IMR-90 (cell line): ENCODE data around the gene CCDC51. TPM values are rescaled to one million over a fixed set of nuclear protein-coding genes. Genes with fewer than 3 reads are reported as not detected.

Experiments
- ATAC-seq: fragments of 200-7000 bp; cut with Tn5 transposase; 2 replicates; pipeline ENCODE4 v1.9.1; 2020; ENCODE audit warnings: low read depth, mild to moderate bottlenecking, moderate library complexity
- BruUV-seq: library from RNA; stranded (reverse); fragments of 400-500 nt; replicated peaks from 2 replicates; lab custom pipeline; 2021; lab: Mats Ljungman, UMichigan
- CTCF ChIA-PET: fragments of 300-600 bp; formaldehyde crosslinking; extraction: SDS; loops from one replicate; lab custom pipeline; 2021; ENCODE audit warnings: antibody characterized with exemption; lab: Yijun Ruan, JAX
- POLR2A ChIA-PET: fragments of 300-600 bp; sonication (Branson Sonifier 250); formaldehyde crosslinking; loops from one replicate; lab custom pipeline; 2022; ENCODE audit warnings: antibody characterized with exemption; ENCODE audit not compliant: unreplicated experiment; lab: Charles Lee
- DNase-seq: peaks from one replicate; pipeline ENCODE4 v3.0.0; 2013
- H2AFZ ChIP-seq: replicated peaks from 2 replicates; pipeline ENCODE3; 2013; ENCODE audit warnings: low read length, mild to moderate bottlenecking; ENCODE audit not compliant: poor library complexity
- H2AK5ac ChIP-seq: 2 replicates; pipeline ENCODE4 v1.6.1; 2013; ENCODE audit warnings: low read depth, low read length, inconsistent platforms
- H2AK9ac ChIP-seq: replicated peaks from 2 replicates; pipeline ENCODE3; 2013; ENCODE audit warnings: mild to moderate bottlenecking, low read depth, low read length, moderate library complexity; ENCODE audit not compliant: poor library complexity
- H2BK120ac ChIP-seq: 2 replicates; pipeline ENCODE4 v1.6.1; 2013; ENCODE audit warnings: low read depth, low read length, inconsistent platforms
- H2BK15ac ChIP-seq: 3 replicates; pipeline ENCODE4 v1.6.1; 2013; ENCODE audit warnings: low read depth, low read length, inconsistent platforms
- H2BK20ac ChIP-seq: 2 replicates; pipeline ENCODE4 v1.6.1; 2013; ENCODE audit warnings: low read depth, mild to moderate bottlenecking, inconsistent platforms, low read length, moderate library complexity
- H2BK5ac ChIP-seq: 2 replicates; pipeline ENCODE4 v1.6.1; 2013; ENCODE audit warnings: mild to moderate bottlenecking, low read depth, low read length, inconsistent platforms; ENCODE audit not compliant: poor library complexity, severe bottlenecking
- H3K14ac ChIP-seq: replicated peaks from 2 replicates; pipeline ENCODE4 v1.6.1; 2013; ENCODE audit warnings: low read depth, low read length, inconsistent platforms
- H3K18ac ChIP-seq: 2 replicates; pipeline ENCODE4 v1.6.1; 2013; ENCODE audit warnings: low read depth, low read length, control low read depth
- H3K23ac ChIP-seq: 2 replicates; pipeline ENCODE4 v1.6.1; 2013; ENCODE audit warnings: low read depth, low read length, inconsistent platforms
- H3K27ac ChIP-seq: 2 replicates; pipeline ENCODE4 v1.5.1; 2013; ENCODE audit warnings: mild to moderate bottlenecking, control low read depth, low read length; ENCODE audit not compliant: insufficient read depth
- H3K27me3 ChIP-seq: 2 replicates; pipeline ENCODE4 v1.6.1; 2013; ENCODE audit warnings: low read length; ENCODE audit not compliant: control insufficient read depth, insufficient read depth
- H3K36me3 ChIP-seq: 2 replicates; pipeline ENCODE4 v1.6.1; 2013; ENCODE audit warnings: low read length, mixed read lengths; ENCODE audit not compliant: control insufficient read depth, insufficient read depth
- H3K4ac ChIP-seq: 2 replicates; pipeline ENCODE4 v1.6.1; 2013; ENCODE audit warnings: low read depth, low read length, inconsistent platforms
- H3K4me1 ChIP-seq: 2 replicates; pipeline ENCODE4 v1.6.1; 2013; ENCODE audit warnings: low read length, mixed read lengths; ENCODE audit not compliant: control insufficient read depth, insufficient read depth
- H3K4me2 ChIP-seq: 2 replicates; pipeline ENCODE4 v1.6.1; 2013; ENCODE audit warnings: low read depth, mild to moderate bottlenecking, control low read depth, low read length, moderate library complexity
- H3K4me3 ChIP-seq: 2 replicates; pipeline ENCODE4 v1.5.1; 2013; ENCODE audit warnings: low read depth, mild to moderate bottlenecking, control low read depth, low read length, moderate library complexity; ENCODE audit not compliant: insufficient read depth
- H3K56ac ChIP-seq: 2 replicates; pipeline ENCODE4 v1.6.1; 2013; ENCODE audit warnings: low read length, inconsistent platforms; ENCODE audit not compliant: insufficient read depth; ENCODE audit errors: extremely low read depth
- H3K79me1 ChIP-seq, 2 experiments: 2 replicates each; pipeline ENCODE4 v1.6.1; 2013; ENCODE audit warnings: low read length in 2 of 2, inconsistent platforms in 1 of 2, low read depth in 1 of 2
- H3K9ac ChIP-seq: 2 replicates; pipeline ENCODE4 v1.6.1; 2013; ENCODE audit warnings: low read depth, low read length, control low read depth
- H3K9me1 ChIP-seq: 2 replicates; pipeline ENCODE4 v1.6.1; 2013; ENCODE audit warnings: low read length, inconsistent platforms; ENCODE audit not compliant: insufficient read depth
- H3K9me3 ChIP-seq: 2 replicates; pipeline ENCODE4 v1.6.1; 2013; ENCODE audit warnings: low read length; ENCODE audit not compliant: control insufficient read depth, insufficient read depth
- H4K20me1 ChIP-seq: 2 replicates; pipeline ENCODE4 v1.6.1; 2013; ENCODE audit warnings: low read length, inconsistent platforms; ENCODE audit not compliant: insufficient read depth
- H4K5ac ChIP-seq: 2 replicates; pipeline ENCODE4 v1.6.1; 2013; ENCODE audit warnings: mild to moderate bottlenecking, low read depth, low read length, control low read depth
- H4K8ac ChIP-seq, 2 experiments: 2 replicates each; pipeline ENCODE4 v1.6.1; 2013; ENCODE audit warnings: low read depth in 2 of 2, low read length in 2 of 2, control low read depth in 1 of 2, inconsistent platforms in 1 of 2
- H4K91ac ChIP-seq: 2 replicates; pipeline ENCODE4 v1.6.1; 2013; ENCODE audit warnings: low read depth, low read length, inconsistent platforms; ENCODE audit not compliant: insufficient read depth
- CEBPB ChIP-seq: IDR thresholded peaks from 2 replicates; pipeline ENCODE4 v1.6.1; 2012; ENCODE audit warnings: low read depth, low read length, improper control_type of control experiment
- MAZ ChIP-seq: IDR thresholded peaks from 2 replicates; pipeline ENCODE4 v1.6.1; 2012; ENCODE audit warnings: low read depth, mild to moderate bottlenecking, low read length, improper control_type of control experiment, moderate library complexity, borderline replicate concordance
- RAD21 ChIP-seq: IDR thresholded peaks from 2 replicates; pipeline ENCODE4 v1.6.1; 2012; ENCODE audit warnings: low read length, improper control_type of control experiment
- RCOR1 ChIP-seq: IDR thresholded peaks from 2 replicates; pipeline ENCODE4 v1.6.1; 2012; ENCODE audit warnings: mild to moderate bottlenecking, low read length, improper control_type of control experiment; ENCODE audit not compliant: insufficient replicate concordance
- WGBS, 2 experiments: methylation state at CpG; one replicate each; pipeline versions ENCODE4 v1.1.5 to v1.1.7; 2013; ENCODE audit warnings: missing lambda C conversion rate in 2 of 2; ENCODE audit not compliant: insufficient read length in 1 of 2; ENCODE audit errors: extremely low coverage in 2 of 2; 5-methylcytosine and 5-hydroxymethylcytosine counted together
- dilution Hi-C: fragments of 300-500 bp; cut with HindIII; formaldehyde crosslinking; loops from one replicate; pipeline ENCODE4 v1.14.3; 2018; ENCODE audit warnings: low sequenced_read_pairs; ENCODE audit not compliant: unreplicated experiment
- in situ Hi-C: fragments of 300-500 bp; cut with MboI; formaldehyde crosslinking; loops from 3 replicates; pipeline ENCODE4 v1.14.3; 2019; ENCODE audit warnings: low sequenced_read_pairs, inconsistent platforms, mixed read lengths
- intact Hi-C: fragments of 100-400 bp; cut with micrococcal nuclease; formaldehyde crosslinking; loops from 2 replicates; pipeline ENCODE4 v1.10.0; 2022
- polyA plus RNA-seq, 3 experiments: library from polyadenylated mRNA; depleted of rRNA; stranded (reverse); fragments of >200 nt; gene quantifications; 2 replicates each; pipeline ENCODE4 v1.2.3, GENCODE V29; 2012; ENCODE audit warnings: low replicate concordance in 1 of 3
- total RNA-seq: library from RNA; depleted of rRNA; stranded (reverse); fragments of >200 nt; gene quantifications from 2 replicates; pipeline ENCODE4 v1.2.3, GENCODE V29; 2012
- TF ChIP-seq, protein P1 (sequence below): conservative IDR thresholded peaks from 2 replicates; pipeline ENCODE4 v1.5.1; 2012; ENCODE audit warnings: mild to moderate bottlenecking, low read depth, low read length, improper control_type of control experiment

CCDC51 gene
- total and polyA plus RNA-seq, 2 of the 4 experiments (the other 2 are of a cell fraction): 11.0 to 16.1 TPM

DNA sequence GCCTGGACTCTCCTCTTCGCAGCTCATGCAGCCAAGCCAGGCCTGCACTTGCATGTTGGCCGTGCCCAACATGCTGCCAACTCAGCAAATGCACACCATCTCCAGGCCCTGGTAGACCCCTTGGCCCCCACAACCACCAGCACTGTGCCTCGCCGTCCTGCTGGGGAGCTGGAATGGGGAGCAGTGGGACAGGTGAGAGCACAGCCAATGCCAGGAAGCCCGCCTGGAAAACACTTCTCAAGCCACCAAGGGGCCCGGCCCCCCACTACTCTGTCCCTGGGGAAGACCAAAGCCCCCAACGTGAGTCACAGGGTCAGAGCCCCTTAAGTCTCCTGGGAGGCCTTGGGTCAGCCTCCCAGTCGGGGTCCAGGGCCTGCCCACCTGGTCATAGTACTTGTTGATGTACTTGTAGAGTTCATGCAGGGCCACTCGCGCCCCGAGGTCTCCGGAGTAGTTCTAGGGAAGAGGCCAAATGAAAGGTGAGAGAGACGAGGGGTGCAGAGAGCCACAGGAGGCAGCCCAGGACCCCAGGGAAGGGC lies 34.5 kb downstream of the CCDC51 start:
- H3K9me1 ChIP-seq: peaks cover 7% of the 10 kb centered on the region; the same call in 1 of the 2 replicates
- H3K4ac ChIP-seq: no peak overlapping the region
- no peak overlapping the region for H3K18ac ChIP-seq
- DNase-seq (no peak), ATAC-seq (no peak)
- H4K91ac ChIP-seq: no peak overlapping the region
- no peaks in the 10 kb centered on the region for H3K9me3 ChIP-seq
- in situ Hi-C loops: no loop called here
- ChIA-PET POLR2A (no interaction called here), CTCF (no interaction called here)
- no peaks in the 10 kb centered on the region for H4K20me1 ChIP-seq
- no peak overlapping the region for H2BK5ac ChIP-seq
- H3K23ac ChIP-seq: no peak overlapping the region
- no TSS peak for BruUV-seq
- peaks cover 56% of the 10 kb centered on the region for H3K36me3 ChIP-seq
- no peak overlapping the region for H2BK20ac ChIP-seq
- TF ChIP-seq CEBPB (no peak), MAZ (no peak), RAD21 (no peak), RCOR1 (no peak)
- TF ChIP-seq, protein P1, sequence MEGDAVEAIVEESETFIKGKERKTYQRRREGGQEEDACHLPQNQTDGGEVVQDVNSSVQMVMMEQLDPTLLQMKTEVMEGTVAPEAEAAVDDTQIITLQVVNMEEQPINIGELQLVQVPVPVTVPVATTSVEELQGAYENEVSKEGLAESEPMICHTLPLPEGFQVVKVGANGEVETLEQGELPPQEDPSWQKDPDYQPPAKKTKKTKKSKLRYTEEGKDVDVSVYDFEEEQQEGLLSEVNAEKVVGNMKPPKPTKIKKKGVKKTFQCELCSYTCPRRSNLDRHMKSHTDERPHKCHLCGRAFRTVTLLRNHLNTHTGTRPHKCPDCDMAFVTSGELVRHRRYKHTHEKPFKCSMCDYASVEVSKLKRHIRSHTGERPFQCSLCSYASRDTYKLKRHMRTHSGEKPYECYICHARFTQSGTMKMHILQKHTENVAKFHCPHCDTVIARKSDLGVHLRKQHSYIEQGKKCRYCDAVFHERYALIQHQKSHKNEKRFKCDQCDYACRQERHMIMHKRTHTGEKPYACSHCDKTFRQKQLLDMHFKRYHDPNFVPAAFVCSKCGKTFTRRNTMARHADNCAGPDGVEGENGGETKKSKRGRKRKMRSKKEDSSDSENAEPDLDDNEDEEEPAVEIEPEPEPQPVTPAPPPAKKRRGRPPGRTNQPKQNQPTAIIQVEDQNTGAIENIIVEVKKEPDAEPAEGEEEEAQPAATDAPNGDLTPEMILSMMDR: no peak
- H2AK5ac ChIP-seq: no peak overlapping the region
- no peak overlapping the region for H3K27ac ChIP-seq
- no peak overlapping the region for H3K9ac ChIP-seq
- dilution Hi-C loops: no loop called here
- H3K4me3 ChIP-seq: no peak overlapping the region
- H3K14ac ChIP-seq: no peak overlapping the region
- no peak overlapping the region for H3K4me2 ChIP-seq
- H2AFZ ChIP-seq: no peak overlapping the region
- no peak overlapping the region for H4K8ac ChIP-seq
- no peak overlapping the region for H4K5ac ChIP-seq
- no peak overlapping the region for H2BK15ac ChIP-seq
- H3K4me1 ChIP-seq: peaks cover 7% of the 10 kb centered on the region
- no peaks in the 10 kb centered on the region for H3K27me3 ChIP-seq
- no peak overlapping the region for H2BK120ac ChIP-seq
- no peaks in the 10 kb centered on the region for H3K79me1 ChIP-seq
- WGBS, 2 experiments: 80% methylated on average over 1 of the region's 13 CpGs; no CpG with 5 or more reads in 1 of the 2 experiments
- intact Hi-C loops: no loop called here
- no peak overlapping the region for H3K56ac ChIP-seq
- peak overlapping the region; percentile 13 for H2AK9ac ChIP-seq
